Hepatocyte (in vitro differentiated cells): ENCODE measurements around the gene CRTAC1.

Experiments
- CTCF ChIP-seq: fragments of 200-600 bp; sonication (generic); IDR thresholded peaks from 2 replicates; pipeline ENCODE4 v1.5.1; 2016; ENCODE audit warnings: antibody characterized with exemption, mild to moderate bottlenecking; ENCODE audit not compliant: poor library complexity
- EZH2 ChIP-seq: fragments of 200-600 bp; sonication (generic); IDR thresholded peaks from 2 replicates; pipeline ENCODE4 v1.6.1; 2016; ENCODE audit warnings: antibody characterized with exemption, mild to moderate bottlenecking, borderline replicate concordance
- EZH2phosphoT487 ChIP-seq: fragments of 200-600 bp; sonication (generic); IDR thresholded peaks from one replicate; pipeline ENCODE4 v1.6.1; 2018; ENCODE audit warnings: antibody characterized with exemption, mild to moderate bottlenecking, low read depth, moderate library complexity; ENCODE audit not compliant: unreplicated experiment, severe bottlenecking

GRCh38 chr10:98010939-98011685, 19.3 kb downstream of the CRTAC1 start:
- TF ChIP-seq CTCF (no peak), EZH2phosphoT487 (no peak), EZH2 (no peak)
